Central memory CD4-positive, alpha-beta T cell (primary cell): Measurements from ENCODE around the gene PRRT1B.
A peak's percentile ranks its signal among the peaks of the same experiment; 100 is the strongest.
"Not testable (repeated sequence)": the region's sequence is repeated elsewhere in the genome, so short reads cannot be mapped to it uniquely, and the experiment has no call there.

ENCODE experiments used
- DNase-seq: peaks from one replicate; pipeline ENCODE4 v3.0.0; 2022

Gene PRRT1B

DNA sequence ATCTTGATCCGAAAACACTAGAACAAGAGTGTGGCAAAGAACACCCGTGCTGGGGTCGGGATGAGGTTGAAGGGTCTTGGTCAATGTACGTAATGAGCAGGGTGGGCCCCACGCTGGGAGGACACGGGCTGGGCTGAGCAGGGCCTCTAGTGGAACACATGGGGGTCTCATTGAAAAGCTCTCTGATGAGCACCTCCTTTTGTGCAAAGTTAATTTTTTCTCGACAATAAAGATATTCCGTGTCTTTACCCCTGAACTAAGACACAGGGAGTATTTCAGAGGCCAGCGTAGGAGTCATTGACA is 22.3 kb upstream of the PRRT1B start:
- no peak for DNase-seq

DNA sequence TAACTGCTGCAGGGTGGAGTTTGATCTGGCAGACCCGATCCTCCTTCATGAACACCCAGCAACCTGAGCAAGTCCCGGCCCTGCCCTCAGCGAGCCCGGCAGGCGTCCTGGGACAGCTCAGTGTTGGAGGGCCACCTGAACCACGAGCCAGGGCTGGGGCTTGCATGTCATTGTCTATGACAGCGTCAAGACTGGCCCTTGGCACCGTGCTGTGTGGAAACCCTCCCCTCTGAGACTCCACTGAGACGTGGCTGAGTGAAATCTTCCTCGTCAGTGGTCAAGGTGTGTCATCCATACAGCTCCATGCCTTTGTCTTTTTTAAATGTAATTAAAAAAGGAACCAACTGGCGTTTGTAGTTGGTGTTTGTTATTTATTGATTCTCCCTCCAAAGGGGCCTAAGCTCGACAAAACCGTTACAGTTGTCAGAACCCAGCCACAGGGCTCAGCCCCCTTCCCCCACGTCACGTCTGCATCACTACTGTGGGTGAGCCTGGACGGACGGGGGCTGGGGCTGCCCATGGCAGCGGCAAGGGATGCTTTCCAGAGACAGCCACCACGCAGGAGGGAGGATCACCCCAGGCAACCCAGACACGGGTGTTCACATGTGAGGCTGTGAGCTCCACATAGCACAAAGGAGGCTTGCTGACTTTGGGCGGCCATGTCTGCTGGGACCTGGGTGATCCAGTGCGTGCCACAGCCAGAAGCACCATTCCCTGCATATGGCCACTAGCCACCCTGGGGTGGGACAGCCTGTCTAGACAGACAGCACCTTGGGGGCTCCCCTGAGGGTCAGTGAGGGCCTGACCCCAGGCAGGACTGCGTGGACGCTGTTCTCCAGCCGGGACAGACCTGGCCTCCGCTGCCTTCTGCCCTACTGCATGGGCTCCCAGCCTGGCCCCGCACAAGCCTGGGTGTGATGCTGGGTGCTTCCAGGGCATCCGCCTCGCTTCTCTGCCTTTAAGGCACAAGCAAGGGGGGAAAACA is 21.6 kb upstream of the PRRT1B start:
- no peak for DNase-seq

DNA sequence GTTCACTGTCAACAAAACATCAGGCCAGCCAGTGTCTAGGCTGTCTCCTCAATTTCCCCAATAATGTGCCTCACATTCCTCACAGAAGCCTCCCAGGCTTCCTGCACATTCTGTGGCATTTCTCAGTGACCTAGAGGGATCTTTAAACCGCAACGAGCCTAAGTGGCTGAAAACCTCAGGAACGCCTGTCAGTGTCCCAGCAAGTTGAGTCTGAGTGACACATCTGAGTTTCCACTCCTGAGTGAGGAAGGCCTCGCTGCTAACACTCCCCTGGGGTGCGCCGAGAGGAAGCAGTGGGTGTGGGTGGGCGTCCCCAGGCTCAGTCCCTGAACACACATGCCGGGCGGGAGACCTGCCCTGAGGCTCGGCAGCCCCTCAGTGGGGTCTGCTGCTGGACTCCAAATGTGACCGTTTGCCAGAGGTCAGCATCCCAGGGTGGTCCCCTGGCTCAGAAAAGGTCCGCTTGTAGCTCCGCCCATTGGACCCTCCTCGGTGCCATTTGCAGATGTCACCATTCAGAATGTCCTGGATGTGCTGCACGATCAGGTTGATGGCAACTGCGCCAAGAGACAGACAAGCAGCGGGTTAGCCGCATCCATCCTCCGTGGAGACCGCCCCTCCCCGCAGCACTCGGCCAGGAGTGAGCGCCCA is 20.5 kb upstream of the PRRT1B start:
- DNase-seq, result no peak

DNA sequence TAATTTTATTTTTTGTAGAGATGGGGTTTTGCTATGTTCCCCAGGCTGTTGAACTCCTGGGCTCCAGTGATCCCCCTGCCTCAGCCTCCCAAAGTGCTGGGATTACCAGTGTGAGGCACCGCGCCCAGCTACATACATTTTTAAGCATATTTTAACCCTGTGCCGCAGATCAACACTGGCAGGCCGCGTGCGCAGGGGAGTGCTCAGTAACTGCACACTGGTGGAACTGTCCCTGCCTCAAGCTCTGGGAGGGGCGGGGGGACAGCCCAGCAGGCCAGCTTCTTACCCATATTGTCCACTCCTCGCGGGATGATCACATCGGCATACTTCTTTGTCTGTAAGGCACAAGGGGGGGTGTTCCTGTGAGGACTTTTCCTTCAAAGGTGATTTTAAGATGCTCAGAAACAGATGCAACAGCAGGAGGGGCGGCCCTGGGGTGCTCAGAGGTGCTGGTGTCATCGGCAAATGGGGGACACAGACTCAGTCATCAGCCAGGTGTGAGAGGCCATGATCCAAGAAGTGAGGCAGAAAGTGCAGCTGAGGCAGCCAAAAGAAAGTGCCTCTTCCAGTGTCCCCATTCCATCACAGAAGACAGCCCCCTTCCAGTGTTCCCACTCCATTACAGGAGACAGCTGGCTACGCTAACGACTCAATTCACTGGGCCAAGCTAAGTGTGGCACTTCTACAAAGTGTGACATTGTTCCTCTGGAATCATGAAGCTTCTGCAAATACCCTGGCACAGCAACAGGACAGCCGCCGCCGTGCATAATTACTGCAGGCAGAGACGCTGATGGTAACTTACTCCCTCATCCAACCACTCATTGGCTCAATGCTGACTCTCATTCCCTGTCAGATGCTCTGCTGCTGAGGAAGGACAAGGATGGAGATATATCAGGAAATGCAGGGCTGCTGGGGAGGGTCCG is 19.4 kb upstream of the PRRT1B start:
- no peak for DNase-seq

DNA sequence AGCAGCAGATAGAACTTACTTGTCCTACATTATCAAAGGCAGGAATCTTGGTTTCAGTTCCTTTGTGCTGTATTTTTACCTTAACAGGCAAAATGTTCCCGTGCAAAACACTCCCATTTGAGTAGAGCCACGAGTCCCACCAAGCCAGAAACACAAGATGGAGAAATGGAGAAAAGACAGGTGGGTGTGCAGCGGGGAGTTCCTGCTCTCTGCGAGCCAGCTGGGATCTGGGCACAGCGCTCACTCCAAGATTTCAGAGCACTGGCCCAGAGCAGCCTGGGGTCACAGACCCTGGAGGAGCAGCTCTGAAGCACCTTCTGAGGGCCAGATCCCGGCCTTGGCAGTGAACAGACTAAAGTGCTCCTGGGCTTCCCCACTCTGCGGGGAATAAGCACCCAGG is 17.1 kb upstream of the PRRT1B start:
- DNase-seq, result no peak

DNA sequence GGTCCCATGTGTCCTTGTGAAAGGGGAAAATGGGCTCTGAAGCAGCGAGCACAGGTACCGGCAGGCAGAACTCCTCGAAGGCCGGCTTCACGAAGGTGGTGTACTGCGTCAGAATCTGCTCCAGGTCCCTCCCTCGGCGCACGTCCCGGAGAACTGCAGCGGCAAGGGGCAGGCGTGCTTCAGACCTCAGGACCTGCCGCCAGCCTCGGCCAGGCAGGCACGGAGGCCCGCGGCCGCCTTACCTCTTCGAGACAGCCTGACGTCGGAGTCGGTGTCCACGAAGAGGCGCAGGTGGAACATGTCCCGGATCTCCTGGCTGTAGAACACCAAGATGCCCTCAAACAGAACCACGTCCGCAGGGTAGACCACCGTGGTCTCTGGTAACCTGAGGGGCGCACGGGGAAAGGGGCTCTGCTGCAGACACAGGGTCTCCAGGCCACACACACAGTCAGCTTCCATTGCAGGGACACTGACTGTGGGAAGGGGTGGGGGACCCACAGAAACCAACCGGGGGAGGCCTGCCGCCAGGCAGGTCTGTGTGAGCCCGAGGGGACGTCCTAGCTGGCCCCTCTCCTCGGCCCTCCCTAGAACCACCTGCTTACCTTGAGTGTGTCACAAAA is 16.3 kb upstream of the PRRT1B start:
- DNase-seq, result no peak

DNA sequence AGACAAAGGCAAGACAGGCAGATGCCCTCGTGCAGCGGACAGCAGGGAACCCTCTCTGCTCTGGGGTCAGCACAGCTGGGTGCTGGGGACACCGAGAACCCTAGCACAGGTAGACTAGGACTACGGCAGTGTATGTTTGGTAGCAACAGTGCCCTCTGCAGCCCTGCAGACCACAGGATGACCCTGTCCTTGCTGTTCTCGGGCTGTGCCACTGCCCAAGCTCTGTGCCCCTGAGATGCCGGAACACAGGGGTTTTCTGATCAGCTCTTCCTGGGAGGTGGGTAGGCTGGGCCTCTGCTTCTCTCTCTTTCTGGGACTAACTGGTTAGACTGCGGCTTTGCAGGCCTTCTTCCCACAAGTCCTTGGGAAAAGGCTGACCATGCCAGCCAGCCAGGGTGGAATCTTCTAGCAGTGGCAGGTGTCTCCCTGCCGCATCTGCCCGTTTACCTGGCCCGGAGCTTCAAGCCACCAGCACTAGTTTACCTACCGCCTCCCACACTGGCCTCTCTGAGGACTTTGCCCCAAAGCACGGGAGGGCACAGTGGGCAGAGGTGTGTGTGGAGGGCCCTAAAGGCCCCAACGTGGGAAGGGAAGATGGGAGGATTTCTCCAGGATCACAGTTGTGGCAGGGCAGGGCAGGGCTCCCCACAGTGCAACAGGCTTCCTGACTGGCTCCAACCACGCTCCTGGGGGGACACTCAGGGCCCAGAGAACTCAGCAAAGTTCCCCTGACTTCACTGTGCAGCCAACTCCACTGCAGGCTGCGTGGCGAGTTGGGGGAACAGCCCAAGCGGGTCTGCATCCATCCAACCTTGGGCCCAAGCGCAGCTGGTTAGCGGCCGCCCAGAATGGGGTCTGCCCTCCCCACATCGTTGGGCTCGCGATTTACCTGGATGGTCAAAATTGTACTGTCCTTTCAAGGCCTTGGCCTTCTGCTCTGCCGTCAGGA is 15.5 kb upstream of the PRRT1B start:
- no peak for DNase-seq

DNA sequence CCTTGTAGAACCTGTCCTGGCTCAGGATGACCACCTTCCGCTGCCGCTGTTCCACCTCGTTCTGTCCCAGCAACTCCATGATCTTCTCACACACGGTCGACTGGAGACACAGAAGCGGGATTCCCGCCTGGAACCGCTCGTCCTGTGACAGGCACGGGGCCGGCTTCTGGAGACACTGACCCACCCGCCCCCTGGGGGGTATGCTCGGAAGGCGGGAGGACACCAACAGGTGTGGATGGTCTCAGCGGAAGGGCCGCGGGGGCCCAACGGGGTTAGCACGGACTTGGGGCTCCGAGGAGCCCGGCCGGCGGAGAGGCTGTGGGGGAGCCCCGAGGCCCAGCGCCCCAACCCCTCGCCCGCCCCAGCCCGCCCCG is 14.8 kb upstream of the PRRT1B start:
- DNase-seq, result no peak

DNA sequence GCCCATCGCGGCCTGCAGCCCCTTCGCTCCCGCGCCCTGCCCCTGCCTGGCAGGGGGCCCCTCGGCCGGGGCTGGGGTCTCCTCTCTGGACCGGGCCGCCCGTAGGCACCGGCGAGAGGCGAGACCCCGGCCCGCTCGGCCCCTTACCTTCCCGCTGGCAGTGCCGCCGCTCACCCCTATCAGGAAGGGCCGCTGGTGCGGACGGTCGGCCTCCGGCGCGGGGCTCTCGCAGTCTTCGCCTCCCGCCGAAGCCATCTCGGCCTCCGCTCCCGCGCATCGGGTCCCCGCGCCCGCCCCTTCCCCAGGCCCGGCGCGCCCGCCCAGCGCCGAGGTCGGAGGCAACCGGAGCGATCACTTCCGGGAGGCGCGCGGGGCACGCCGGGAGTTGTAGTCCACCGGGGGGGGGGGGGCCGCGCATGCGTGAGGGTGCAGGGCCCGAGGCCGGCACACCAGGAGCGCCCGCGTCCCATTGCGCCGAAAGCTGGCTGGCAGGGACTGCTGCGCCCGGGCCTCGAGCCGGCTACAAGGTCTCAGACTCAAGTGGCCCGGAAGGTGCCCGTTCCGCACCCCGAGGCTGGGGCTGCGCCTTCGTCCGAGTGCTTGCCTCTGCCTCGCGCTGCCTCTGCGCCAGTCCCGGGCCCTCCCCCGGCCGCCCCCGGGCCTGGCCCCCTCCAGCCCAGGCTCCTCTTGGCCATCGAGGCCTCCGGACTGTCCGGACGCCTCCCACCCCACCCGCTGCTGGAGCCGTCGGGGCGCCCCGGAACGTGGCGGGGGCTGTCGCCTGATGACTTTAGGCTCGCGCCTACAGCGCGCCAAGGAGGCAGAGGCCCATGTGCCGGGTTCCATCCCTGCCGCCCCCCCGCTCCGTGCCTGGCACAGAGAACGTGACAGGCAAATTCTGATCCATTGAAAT is 14.1 kb upstream of the PRRT1B start, which contains the start of gene UCK1:
TSS of gene UCK1 (minus strand) at position 344 of the 913 bp plus-strand sequence. CDS start at position 255, 89 bp downstream.
- DNase-seq, result peak; percentile 65

DNA sequence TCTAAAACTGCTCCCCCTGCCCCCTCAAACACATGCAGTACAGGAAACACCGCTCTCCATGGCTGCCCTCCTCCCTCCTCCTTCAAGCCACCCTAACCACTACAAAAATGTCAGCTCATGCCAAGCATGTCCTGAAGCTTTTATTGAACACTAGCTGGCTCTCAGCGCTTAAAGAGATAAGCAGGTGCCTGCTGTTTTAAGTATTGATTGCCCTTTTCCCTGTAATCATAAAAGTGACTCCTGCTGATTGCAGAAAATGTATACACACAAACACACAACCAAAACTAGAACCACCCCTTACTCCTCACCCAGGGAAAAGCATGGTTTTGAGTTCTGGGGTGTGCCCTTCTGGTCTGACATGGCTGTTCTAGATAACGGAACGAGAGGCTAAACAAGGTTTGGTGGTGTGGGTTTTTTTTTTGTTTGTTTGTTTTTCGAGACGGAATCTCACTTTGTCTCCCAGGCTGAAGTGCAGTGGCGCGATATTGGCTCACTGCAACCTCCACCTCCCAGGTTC is 10.5 kb upstream of the PRRT1B start:
- DNase-seq, result peak; percentile 22

DNA sequence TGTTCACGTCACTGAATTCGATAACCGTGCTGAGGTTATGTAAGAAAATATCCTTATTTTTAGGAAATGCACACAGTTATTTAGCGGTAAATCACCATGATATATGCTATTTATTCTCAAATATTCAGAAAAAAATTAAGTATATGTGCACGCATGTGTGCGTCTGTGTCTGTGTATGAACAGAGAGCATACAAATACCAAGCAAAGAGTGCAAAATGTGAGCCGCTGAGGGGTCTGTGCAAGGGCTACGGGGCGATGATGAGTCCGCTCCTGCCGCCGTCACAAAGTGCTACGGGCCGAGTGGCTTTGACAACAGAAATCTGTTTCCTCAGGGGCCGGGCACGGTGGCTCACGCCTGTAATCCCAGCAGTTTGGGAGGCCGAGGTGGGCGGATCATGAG is 7.4 kb upstream of the PRRT1B start:
- DNase-seq, result no peak

DNA sequence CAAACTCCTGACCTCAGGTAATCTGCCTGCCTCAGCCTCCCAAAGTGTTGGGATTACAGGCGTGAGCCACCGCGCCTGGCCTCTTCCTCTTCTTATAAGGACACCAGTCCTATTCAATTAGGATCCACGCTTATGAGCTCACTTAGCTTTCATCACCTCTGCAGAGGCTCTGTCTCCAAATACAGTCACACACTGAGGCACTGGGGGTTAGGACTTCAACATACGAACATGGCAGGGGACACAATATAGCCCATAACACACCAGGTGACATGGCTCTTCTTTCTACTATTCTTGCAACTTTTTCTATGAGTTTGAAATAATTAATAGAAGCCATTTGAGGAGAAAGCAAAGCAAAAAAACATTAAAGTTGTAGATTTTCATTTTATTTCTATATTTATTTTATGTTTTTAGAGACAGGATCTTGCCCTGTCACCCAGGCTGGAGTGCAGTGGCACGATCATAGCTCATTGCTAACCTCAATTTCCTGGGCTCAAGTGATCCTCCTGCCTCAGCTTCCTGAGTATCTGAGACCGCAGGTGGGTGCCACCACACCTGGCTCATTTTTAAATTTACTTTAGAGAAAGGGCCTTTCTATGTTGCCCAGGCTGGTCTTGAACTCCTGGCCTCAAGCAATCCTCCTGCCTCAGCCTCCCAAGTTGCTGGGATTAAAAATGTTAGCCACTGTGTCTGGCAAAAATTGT is 6.0 kb upstream of the PRRT1B start:
- DNase-seq, result peak; percentile 56

DNA sequence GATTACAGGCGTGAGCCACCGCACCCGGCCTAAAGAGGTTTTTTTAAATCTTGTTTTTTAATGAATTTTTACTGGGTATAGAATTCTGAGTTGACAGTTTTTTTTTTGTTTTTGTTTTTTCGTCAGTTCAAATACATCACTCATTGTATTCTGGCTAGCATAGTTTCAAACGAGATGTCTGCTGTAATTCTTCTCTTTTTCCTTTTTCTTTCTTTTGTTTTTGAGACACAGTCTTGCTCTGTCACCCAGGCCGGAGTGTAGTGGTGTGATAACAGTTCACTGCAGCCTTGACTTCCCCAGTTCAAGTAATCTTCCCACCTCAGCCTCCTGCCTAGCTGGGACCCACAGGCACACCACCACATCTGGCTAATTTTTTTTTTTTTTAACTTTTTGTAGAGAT is 2.2 kb upstream of the PRRT1B start:
- no peak for DNase-seq

DNA sequence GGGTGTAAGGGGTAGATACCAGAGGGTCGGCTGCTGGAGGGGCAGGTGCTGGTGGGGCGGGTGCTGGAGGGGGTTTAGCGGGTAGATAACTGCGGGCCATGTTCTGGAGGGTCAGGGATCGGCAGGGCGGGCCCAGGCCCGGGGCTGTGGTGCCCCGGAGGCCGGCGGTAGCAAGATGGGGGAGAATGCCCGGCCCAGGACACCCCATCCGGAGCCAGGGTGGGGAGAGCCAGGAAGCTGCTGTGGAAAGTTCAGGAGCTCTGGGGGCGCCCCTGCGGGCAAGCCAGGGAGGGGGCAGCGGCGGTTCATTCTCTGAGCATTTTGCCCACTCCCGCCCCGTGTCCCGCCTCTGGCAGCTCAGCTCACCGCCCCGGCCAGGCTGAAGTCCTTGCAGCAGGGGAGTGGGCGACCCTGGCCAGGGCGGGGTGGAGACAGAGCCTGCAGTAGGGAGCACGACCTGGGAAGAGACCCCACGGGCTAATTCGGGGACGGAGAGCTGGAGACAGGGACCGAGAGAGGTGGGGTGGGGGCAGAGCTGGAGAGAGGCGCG is 538 bp downstream of the PRRT1B start:
- DNase-seq, result no peak

DNA sequence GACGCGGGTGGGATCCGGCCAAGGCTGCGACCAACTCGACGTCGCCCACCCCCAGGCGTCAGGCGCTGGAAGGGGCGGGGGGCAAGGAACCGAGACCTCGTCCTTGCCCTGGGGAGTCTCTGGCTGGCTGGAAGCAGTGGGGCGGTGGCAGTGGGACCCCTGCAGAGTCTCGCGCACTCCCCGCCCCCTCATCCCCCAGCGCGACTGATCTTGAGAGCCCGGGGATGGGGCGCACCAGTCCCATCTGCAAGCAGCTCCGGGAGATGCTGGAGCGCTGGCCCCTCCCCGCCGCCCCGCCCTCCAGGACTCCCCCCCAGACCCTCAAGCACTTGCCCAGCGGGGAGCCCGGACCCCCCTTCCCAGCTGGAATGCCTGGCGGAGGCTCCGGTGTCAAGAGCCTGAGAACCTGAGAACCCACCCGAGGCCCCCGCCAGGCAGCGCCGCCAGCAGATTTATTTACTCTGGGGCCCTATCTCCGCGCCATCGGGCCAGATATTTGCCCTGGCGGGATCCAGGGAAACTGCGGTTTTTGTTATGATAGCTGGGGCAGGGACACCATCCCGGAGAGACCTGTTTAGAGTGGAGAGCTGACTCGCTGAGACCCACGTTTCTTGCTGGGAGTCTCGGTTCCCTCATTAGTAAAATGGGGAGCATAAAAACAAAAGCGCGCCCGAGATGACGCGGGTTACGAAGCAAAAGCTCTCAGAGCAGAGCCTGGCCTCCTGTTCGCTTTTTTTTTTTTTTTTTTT is 1.2 kb downstream of the PRRT1B start:
- DNase-seq, result no peak

DNA sequence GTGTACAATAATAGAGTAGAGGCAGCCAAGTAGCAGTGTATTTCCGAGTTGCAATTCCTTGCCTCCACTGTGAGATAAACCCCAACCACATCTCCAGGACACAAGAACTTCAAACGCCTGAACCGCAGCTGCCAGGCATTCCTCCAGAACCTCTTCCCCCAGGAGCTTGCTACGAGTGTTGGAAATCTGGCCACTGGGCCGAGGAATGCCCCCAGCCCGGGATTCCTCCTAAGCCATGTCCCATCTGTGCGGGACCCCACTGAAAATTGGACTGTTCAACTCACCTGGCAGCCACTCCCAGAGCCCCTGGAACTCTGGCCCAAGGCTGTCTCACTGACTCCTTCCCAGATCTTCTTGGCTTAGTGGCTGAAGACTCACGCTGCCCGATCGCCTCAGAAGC is 3.9 kb downstream of the PRRT1B start:
- not testable (repeated sequence) for DNase-seq

DNA sequence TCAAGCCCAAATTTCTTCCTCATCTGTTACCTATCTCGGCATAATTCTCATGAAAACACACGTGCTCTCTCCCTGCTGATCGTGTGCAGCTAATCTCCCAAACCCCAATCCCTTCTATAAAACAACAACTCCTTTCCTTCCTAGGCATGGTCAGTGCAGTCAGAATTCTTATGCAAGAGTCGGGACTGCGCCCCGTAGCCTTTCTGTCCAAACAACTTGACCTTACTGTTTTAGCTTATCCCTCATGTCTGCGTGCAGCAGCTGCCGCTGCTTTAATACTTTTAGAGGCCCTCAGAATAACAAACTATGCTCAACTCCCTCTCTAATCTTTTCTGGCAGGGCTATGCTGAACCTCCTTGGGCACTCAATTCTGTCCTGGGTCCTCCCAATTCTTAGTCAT is 5.1 kb downstream of the PRRT1B start:
- not testable (repeated sequence) for DNase-seq

DNA sequence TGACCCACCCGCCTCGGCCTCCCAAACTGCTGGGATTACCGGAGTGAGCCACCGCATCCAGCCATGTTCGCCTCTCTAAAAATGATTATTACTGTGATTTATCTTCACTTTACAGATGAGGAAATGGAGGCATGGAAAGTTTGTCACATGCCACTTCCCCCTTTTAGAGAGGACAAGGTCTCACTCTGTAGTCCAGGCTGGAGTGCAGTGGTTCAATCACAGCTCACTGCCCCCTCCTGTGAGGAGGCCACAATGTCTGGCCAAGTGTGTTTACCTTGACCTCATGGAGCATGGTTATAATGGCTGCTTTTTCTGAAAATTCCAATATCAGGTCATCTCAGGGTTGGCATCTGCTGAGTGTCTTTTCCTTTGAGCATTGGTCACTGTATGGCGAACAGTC is 6.7 kb downstream of the PRRT1B start:
- DNase-seq, result no peak
